WTC11 (cell line): ENCODE results near the gene C17orf114.
A peak's percentile ranks its signal among the peaks of the same experiment; 100 is the strongest.

Experiments
- ATAC-seq: fragments of 200-7000 bp; cut with Tn5 transposase; 2 replicates; pipeline ENCODE4 v1.10.0; 2021; ENCODE audit warnings: mild to moderate bottlenecking, moderate library complexity
- CTCF ChIA-PET: fragments of 300-600 bp; sonication (Branson Sonifier 250); formaldehyde crosslinking; loops from one replicate; lab custom pipeline; 2021; ENCODE audit warnings: antibody characterized with exemption; lab: Charles Lee
- POLR2A ChIA-PET: fragments of 350-600 bp; sonication (Branson Sonifier 250); formaldehyde crosslinking; loops from one replicate; lab custom pipeline; 2021; ENCODE audit warnings: antibody characterized with exemption; lab: Charles Lee
- DNase-seq: peaks from one replicate; pipeline ENCODE4 v3.0.0; 2021; ENCODE audit warnings: low spot score
- H3K27ac Mint-ChIP-seq: 2 replicates; pipeline ENCODE4 v1.8.0; 2021; ENCODE audit warnings: mixed read lengths
- H3K27me3 Mint-ChIP-seq: 2 replicates; pipeline ENCODE4 v1.8.0; 2021; ENCODE audit warnings: low read depth, mild to moderate bottlenecking, moderate library complexity, mixed read lengths
- H3K36me3 Mint-ChIP-seq: 2 replicates; pipeline ENCODE4 v1.8.0; 2021; ENCODE audit warnings: mixed read lengths
- H3K4me1 Mint-ChIP-seq: 2 replicates; pipeline ENCODE4 v1.8.0; 2022; ENCODE audit warnings: mixed read lengths
- H3K4me3 Mint-ChIP-seq: 2 replicates; pipeline ENCODE4 v1.8.0; 2021; ENCODE audit warnings: mild to moderate bottlenecking, moderate library complexity, mixed read lengths
- H3K9me3 Mint-ChIP-seq: 2 replicates; pipeline ENCODE4 v1.8.0; 2021; ENCODE audit warnings: mixed read lengths
- ATF6 ChIP-seq: sonication (generic); formaldehyde crosslinking; IDR thresholded peaks from 2 replicates; pipeline ENCODE4 v1.8.1; 2023; ENCODE audit warnings: mild to moderate bottlenecking, missing genetic modification reagents
- CREM ChIP-seq: sonication (generic); formaldehyde crosslinking; IDR thresholded peaks from 2 replicates; pipeline ENCODE4 v1.8.1; 2022; ENCODE audit warnings: mild to moderate bottlenecking, missing genetic modification reagents, moderate library complexity
- FOXJ3 ChIP-seq: sonication (generic); formaldehyde crosslinking; IDR thresholded peaks from 2 replicates; pipeline ENCODE4 v1.9.0; 2021; ENCODE audit warnings: missing genetic modification reagents, mild to moderate bottlenecking, borderline replicate concordance
- FOXP4 ChIP-seq: sonication (generic); formaldehyde crosslinking; IDR thresholded peaks from 2 replicates; pipeline ENCODE4 v1.8.0; 2022; ENCODE audit warnings: mild to moderate bottlenecking, missing genetic modification reagents
- GABPB1 ChIP-seq: sonication (generic); formaldehyde crosslinking; IDR thresholded peaks from 2 replicates; pipeline ENCODE4 v1.8.1; 2023; ENCODE audit warnings: mild to moderate bottlenecking, missing genetic modification reagents
- NFYB ChIP-seq: sonication (generic); formaldehyde crosslinking; conservative IDR thresholded peaks from 2 replicates; pipeline ENCODE4 v1.8.0; 2022; ENCODE audit warnings: low read depth, missing genetic modification reagents
- PRRX2 ChIP-seq: fragments of 250-450 bp; sonication (Bioruptor Pico); IDR thresholded peaks from 2 replicates; pipeline ENCODE4 v1.8.0; 2021; ENCODE audit warnings: mild to moderate bottlenecking
- RELA ChIP-seq: sonication (generic); formaldehyde crosslinking; IDR thresholded peaks from 2 replicates; pipeline ENCODE4 v1.8.1; 2022; ENCODE audit warnings: missing genetic modification reagents, mild to moderate bottlenecking, borderline replicate concordance
- RORB ChIP-seq: fragments of 250-450 bp; sonication (Bioruptor Pico); IDR thresholded peaks from 2 replicates; pipeline ENCODE4 v1.9.0; 2021; ENCODE audit warnings: mild to moderate bottlenecking
- TEAD4 ChIP-seq: sonication (generic); formaldehyde crosslinking; IDR thresholded peaks from 2 replicates; pipeline ENCODE4 v1.8.0; 2022; ENCODE audit warnings: mild to moderate bottlenecking, missing genetic modification reagents
- TP53 ChIP-seq: sonication (generic); formaldehyde crosslinking; IDR thresholded peaks from 2 replicates; pipeline ENCODE4 v1.8.1; 2023; ENCODE audit warnings: mild to moderate bottlenecking, missing genetic modification reagents
- ZNF671 ChIP-seq: fragments of 250-450 bp; sonication (Bioruptor Pico); IDR thresholded peaks from 2 replicates; pipeline ENCODE4 v1.8.0; 2021; ENCODE audit warnings: mild to moderate bottlenecking
- TF ChIP-seq, protein P1 (sequence below): fragments of 200-600 bp; IDR thresholded peaks from 2 replicates; pipeline ENCODE4 v1.8.0; 2022; ENCODE audit warnings: antibody characterized with exemption
- TF ChIP-seq, protein P2 (sequence below): sonication (generic); formaldehyde crosslinking; IDR thresholded peaks from 2 replicates; pipeline ENCODE4 v1.8.0; 2022; ENCODE audit warnings: mild to moderate bottlenecking, missing genetic modification reagents
- TF ChIP-seq, protein P3 (sequence below): fragments of 250-450 bp; sonication (Bioruptor Pico); IDR thresholded peaks from 2 replicates; pipeline ENCODE4 v2.1.2; 2022; ENCODE audit warnings: mild to moderate bottlenecking, moderate library complexity

Gene C17orf114

DNA sequence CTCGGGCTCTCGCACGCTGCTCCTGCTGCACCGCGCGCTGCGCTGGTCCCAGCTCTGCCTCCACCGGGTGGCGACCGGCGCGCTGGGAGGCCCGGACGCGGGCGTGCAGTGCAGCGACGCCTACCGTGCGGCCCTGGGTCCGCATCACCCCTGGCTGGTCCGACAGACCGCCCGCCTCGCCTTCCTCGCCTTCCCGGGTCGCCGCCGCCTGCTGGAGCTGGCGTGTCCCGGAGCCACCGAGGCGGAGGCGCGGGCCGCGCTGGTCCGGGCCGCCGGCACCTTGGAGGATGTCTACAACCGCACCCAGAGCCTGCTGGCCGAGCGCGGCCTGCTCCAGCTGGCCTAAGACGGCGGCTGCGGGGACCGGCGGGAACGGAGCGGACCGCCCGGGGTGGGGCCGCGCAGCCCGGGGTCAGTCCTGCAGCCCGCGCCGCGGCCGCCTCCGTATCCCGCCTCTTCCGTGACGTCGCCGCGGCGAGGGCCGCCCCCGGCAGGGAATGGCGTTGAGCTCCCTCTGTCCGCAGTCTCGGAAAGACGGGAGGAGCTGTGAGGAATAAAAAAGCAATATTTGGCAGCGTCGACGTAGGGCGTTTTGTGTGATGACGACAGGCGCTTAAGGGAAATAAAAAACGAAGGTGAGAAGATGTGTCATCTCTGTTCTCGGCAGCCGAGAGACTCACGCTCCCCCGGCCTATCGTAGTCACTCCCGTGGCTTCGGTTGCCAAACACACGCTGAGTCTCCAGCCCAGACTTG is 12.0 kb downstream of the C17orf114 start (continued):
- TF ChIP-seq RELA (no peak), TEAD4 (CRISPR knock-in tag) (no peak), PRRX2 (CRISPR knock-in tag) (no peak), CREM (CRISPR knock-in tag) (peak; percentile 87), RORB (CRISPR knock-in tag) (no peak)

GRCh38 chr17:4789701-4789950 is 12.5 kb downstream of the C17orf114 start:
- H3K4me3 Mint-ChIP-seq: peak overlapping the region; percentile 80
- CTCF ChIA-PET: interaction anchor here (0.6 to 3.2 kb wide), 21 partner anchors 10 to 151 kb away, joined by 3 to 27 read pairs (median 6); partner anchors contain the start of genes ARRB2, C17orf107, MED11 and PLD2
- H3K27ac Mint-ChIP-seq: no peak overlapping the region
- no peaks in the 10 kb centered on the region for H3K9me3 Mint-ChIP-seq
- ATAC-seq: peak; percentile 28; the same call in 1 of the 2 replicates
- POLR2A ChIA-PET: interaction anchor here (1.9 kb wide), 1 partner anchor 17 kb away, joined by 12 read pairs; the partner anchor contains the start of gene PLD2
- DNase-seq: no peak
- H3K4me1 Mint-ChIP-seq: peaks cover 33% of the 10 kb centered on the region
- TF ChIP-seq, protein P1, sequence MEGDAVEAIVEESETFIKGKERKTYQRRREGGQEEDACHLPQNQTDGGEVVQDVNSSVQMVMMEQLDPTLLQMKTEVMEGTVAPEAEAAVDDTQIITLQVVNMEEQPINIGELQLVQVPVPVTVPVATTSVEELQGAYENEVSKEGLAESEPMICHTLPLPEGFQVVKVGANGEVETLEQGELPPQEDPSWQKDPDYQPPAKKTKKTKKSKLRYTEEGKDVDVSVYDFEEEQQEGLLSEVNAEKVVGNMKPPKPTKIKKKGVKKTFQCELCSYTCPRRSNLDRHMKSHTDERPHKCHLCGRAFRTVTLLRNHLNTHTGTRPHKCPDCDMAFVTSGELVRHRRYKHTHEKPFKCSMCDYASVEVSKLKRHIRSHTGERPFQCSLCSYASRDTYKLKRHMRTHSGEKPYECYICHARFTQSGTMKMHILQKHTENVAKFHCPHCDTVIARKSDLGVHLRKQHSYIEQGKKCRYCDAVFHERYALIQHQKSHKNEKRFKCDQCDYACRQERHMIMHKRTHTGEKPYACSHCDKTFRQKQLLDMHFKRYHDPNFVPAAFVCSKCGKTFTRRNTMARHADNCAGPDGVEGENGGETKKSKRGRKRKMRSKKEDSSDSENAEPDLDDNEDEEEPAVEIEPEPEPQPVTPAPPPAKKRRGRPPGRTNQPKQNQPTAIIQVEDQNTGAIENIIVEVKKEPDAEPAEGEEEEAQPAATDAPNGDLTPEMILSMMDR: no peak
- TF ChIP-seq, protein P2, sequence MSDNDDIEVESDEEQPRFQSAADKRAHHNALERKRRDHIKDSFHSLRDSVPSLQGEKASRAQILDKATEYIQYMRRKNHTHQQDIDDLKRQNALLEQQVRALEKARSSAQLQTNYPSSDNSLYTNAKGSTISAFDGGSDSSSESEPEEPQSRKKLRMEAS: 0 out of 2 replicates have a peak, but pooled peaks have one; percentile 43
- no peaks in the 10 kb centered on the region for H3K36me3 Mint-ChIP-seq
- peaks cover 55% of the 10 kb centered on the region for H3K27me3 Mint-ChIP-seq

DNA sequence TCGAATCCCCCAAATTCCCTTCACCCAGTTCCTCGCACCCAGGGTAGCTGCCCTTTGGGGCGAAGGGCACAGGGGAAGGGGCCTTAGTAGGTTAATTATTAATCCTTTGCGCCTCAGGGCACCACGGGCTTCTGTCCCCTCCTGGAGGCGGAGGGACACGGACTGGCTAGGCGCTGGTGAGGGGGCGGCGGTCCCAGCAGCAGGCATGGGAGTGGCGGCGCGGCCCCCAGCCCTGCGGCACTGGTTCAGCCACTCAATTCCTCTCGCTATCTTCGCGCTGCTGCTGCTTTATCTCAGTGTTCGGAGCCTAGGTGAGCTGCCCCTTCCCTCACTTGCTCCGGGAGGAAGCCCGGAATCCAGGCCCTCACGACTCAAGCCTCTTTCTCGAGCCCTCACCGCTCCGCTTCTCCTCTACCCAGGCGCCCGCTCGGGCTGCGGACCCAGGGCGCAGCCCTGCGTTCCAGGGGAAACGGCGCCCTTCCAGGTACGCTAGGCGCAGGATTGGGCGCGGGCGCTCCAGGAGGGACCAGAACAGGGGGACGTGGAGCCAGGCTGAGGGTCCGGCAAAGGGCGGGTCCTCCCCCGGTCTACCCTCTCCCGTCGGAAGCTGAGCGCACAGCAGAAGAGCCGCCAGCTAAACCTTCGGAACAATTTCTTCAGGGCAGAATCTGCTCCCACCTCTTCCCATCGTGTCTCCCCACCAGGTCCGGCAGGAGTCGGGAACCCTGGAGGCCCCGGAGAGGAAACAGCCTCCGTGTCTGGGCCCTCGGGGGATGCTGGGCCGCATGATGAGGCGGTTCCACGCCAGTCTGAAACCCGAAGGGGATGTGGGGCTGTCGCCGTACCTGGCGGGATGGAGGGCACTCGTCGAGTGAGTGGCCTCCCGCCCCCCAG is 13.1 kb downstream of the C17orf114 start, which contains the start of gene GLTPD2:
TSS of gene GLTPD2 (plus strand) at position 158 of the 894 bp plus-strand sequence. CDS start at position 206, 48 bp downstream.
- Mint-ChIP-seq H3K27me3 (peaks cover 55% of the 10 kb centered on the region), H3K4me1 (peaks cover 33% of the 10 kb centered on the region), H3K36me3 (no peaks in the 10 kb centered on the region), H3K9me3 (no peaks in the 10 kb centered on the region), H3K4me3 (peak within 1 kb of the TSS; percentile 80), H3K27ac (no peak within 1 kb of the TSS)
- ChIA-PET CTCF (interaction anchor here (0.7 to 3.2 kb wide), 26 partner anchors 9 to 286 kb away, joined by 3 to 27 read pairs (median 5); partner anchors contain the start of genes ARRB2, C17orf107, MED11 and PLD2), POLR2A (no interaction called here)
- ATAC-seq (peak; percentile 17), DNase-seq (peak; percentile 34)
- no peak for TF ChIP-seq FOXP4
- no peak for TF ChIP-seq ATF6 (CRISPR knock-in tag)
- TF ChIP-seq GABPB1 (CRISPR knock-in tag): peak; percentile 24; the same call in 1 of the 2 replicates
- no peak for TF ChIP-seq FOXJ3 (CRISPR knock-in tag)
- TF ChIP-seq ZNF671 (CRISPR knock-in tag): no peak
- TF ChIP-seq NFYB (CRISPR knock-in tag): no peak
- TF ChIP-seq, protein P3, sequence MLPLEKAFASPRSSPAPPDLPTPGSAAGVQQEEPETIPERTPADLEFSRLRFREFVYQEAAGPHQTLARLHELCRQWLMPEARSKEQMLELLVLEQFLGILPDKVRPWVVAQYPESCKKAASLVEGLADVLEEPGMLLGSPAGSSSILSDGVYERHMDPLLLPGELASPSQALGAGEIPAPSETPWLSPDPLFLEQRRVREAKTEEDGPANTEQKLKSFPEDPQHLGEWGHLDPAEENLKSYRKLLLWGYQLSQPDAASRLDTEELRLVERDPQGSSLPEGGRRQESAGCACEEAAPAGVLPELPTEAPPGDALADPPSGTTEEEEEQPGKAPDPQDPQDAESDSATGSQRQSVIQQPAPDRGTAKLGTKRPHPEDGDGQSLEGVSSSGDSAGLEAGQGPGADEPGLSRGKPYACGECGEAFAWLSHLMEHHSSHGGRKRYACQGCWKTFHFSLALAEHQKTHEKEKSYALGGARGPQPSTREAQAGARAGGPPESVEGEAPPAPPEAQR: no peak
- no peak for TF ChIP-seq TP53 (CRISPR knock-in tag)
- TF ChIP-seq, protein P2: 0 out of 2 replicates have a peak, but pooled peaks have one; percentile 6
